ENCODE data around the gene LRIT3.

DNA sequence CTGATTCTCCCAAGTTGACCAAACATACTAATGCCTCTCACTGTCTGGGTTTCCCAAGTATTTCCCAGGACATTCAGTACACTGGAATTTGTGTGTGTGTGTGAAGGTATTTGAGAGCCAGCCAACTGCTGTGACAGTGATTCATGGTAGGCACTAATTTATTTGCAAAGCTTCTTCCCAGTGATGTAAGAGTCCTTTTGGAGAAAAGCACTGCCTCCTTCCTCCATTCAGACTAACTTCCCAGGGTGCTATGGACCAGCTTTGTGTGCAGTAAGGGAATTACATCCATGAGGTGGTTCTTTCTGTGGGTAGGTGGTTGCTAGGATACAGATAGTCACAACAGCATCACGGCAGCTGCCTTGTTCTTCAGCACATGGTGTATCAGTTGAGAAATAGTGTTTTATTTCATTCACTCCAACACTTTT is 73.5 kb downstream of the LRIT3 start:
- TF ChIP-seq, protein P1, sequence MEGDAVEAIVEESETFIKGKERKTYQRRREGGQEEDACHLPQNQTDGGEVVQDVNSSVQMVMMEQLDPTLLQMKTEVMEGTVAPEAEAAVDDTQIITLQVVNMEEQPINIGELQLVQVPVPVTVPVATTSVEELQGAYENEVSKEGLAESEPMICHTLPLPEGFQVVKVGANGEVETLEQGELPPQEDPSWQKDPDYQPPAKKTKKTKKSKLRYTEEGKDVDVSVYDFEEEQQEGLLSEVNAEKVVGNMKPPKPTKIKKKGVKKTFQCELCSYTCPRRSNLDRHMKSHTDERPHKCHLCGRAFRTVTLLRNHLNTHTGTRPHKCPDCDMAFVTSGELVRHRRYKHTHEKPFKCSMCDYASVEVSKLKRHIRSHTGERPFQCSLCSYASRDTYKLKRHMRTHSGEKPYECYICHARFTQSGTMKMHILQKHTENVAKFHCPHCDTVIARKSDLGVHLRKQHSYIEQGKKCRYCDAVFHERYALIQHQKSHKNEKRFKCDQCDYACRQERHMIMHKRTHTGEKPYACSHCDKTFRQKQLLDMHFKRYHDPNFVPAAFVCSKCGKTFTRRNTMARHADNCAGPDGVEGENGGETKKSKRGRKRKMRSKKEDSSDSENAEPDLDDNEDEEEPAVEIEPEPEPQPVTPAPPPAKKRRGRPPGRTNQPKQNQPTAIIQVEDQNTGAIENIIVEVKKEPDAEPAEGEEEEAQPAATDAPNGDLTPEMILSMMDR (IDR thresholded peaks at IDR 0.05; ENCODE audit: insufficient read depth, low read length), result no peak
- TF ChIP-seq GABPA (IDR thresholded peaks at IDR 0.05; ENCODE audit: low read depth) (no peak), REST (IDR thresholded peaks at IDR 0.05; ENCODE audit: insufficient replicate concordance, low read depth) (no peak), POLR2AphosphoS5 (IDR thresholded peaks at IDR 0.05; ENCODE audit: low read depth) (no peak)
